T-cell (primary cell): Measurements from ENCODE around the gene TAS2R9. TPM values are rescaled to one million over a fixed set of nuclear protein-coding genes. Genes with fewer than 3 reads are reported as not detected.

ENCODE experiments used
- ATAC-seq, 4 experiments: fragments of 200-7000 bp in 3 of 4; fragments of 150-1000 bp in 1 of 4; cut with Tn5 transposase; replicated peaks in 1 of 4; 1 replicate in 3 of 4; 2 replicates in 1 of 4; pipeline ENCODE4 v1.10.0; 2021; ENCODE audit warnings: moderate library complexity in 3 of 4, mild to moderate bottlenecking in 2 of 4, moderate number of reproducible peaks in 1 of 4
- CTCF ChIA-PET, 2 donors: fragments of 300-600 bp; sonication (Branson Sonifier 250); formaldehyde crosslinking; loops; one replicate each; lab custom pipeline; 2022; ENCODE audit warnings: antibody characterized with exemption in 2 of 2; lab: Charles Lee
- POLR2A ChIA-PET, 2 donors: fragments of 300-600 bp; sonication (Branson Sonifier 250); formaldehyde crosslinking; loops; one replicate each; lab custom pipeline; 2022; ENCODE audit warnings: antibody characterized with exemption in 2 of 2; lab: Charles Lee
- DNase-seq, 35 experiments: peaks; one replicate each; pipeline versions ENCODE4 v3.0.0 to v3.0.0-alpha.2; 2013 to 2023
- H3K27ac ChIP-seq: one replicate; pipeline ENCODE4 v1.5.1; 2013; ENCODE audit warnings: low read length
- H3K27me3 ChIP-seq, 2 experiments: replicated peaks in 1 of 2; 1 replicate in 1 of 2; 2 replicates in 1 of 2; pipeline versions ENCODE4 v1.6.1 to v1.7.0; 2013; ENCODE audit warnings: low read length in 1 of 2, mixed read lengths in 1 of 2; ENCODE audit not compliant: control insufficient read depth in 2 of 2, insufficient read depth in 2 of 2; ENCODE audit errors: extremely low read depth in 1 of 2
- H3K36me3 ChIP-seq, 2 donors: 1 replicate in 1 of 2; 2 replicates in 1 of 2; pipeline versions ENCODE4 v1.6.1 to v1.7.0; 2013; ENCODE audit warnings: low read length in 1 of 2; ENCODE audit not compliant: control insufficient read depth in 2 of 2, insufficient read depth in 1 of 2; ENCODE audit errors: extremely low read depth in 1 of 2
- H3K4me1 ChIP-seq, 2 experiments: 1 replicate in 1 of 2; 2 replicates in 1 of 2; pipeline versions ENCODE4 v1.6.1 to v1.7.0; 2013; ENCODE audit warnings: low read length in 2 of 2, mixed read lengths in 1 of 2; ENCODE audit not compliant: insufficient read depth in 2 of 2, control insufficient read depth in 1 of 2; ENCODE audit errors: extremely low read depth in 1 of 2
- H3K4me3 ChIP-seq, 2 donors: 1 replicate in 1 of 2; 2 replicates in 1 of 2; pipeline versions ENCODE4 v1.5.1 to v1.7.0; 2013; ENCODE audit warnings: mild to moderate bottlenecking in 2 of 2, low read length in 1 of 2, moderate library complexity in 1 of 2; ENCODE audit not compliant: control insufficient read depth in 1 of 2; ENCODE audit errors: extremely low read depth in 1 of 2
- H3K9me3 ChIP-seq: 2 replicates; pipeline ENCODE4 v1.7.0; 2013
- H3K27ac Mint-ChIP-seq, 2 donors: one replicate each; pipeline ENCODE4 v1.8.0; 2020 to 2021; ENCODE audit warnings: mild to moderate bottlenecking in 2 of 2, mixed read lengths in 2 of 2
- H3K27me3 Mint-ChIP-seq, 2 donors: one replicate each; pipeline ENCODE4 v1.8.0; 2021 to 2022; ENCODE audit warnings: mixed read lengths in 2 of 2
- H3K36me3 Mint-ChIP-seq: one replicate; pipeline ENCODE4 v1.8.0; 2021; ENCODE audit warnings: mixed read lengths
- H3K4me1 Mint-ChIP-seq, 3 donors: one replicate each; pipeline ENCODE4 v1.8.0; 2020 to 2022; ENCODE audit warnings: mixed read lengths in 3 of 3, mild to moderate bottlenecking in 1 of 3
- H3K4me3 Mint-ChIP-seq, 3 donors: one replicate each; pipeline ENCODE4 v1.8.0; 2020 to 2022; ENCODE audit warnings: mild to moderate bottlenecking in 3 of 3, mixed read lengths in 3 of 3, moderate library complexity in 3 of 3
- H3K9me3 Mint-ChIP-seq, 3 donors: one replicate each; pipeline ENCODE4 v1.8.0; 2020 to 2022; ENCODE audit warnings: mixed read lengths in 3 of 3
- WGBS: methylation state at CpG from one replicate; pipeline ENCODE4 v1.1.5; 2013; ENCODE audit warnings: missing lambda C conversion rate; ENCODE audit not compliant: insufficient coverage; 5-methylcytosine and 5-hydroxymethylcytosine counted together
- total RNA-seq, 35 experiments: library from RNA in 6 of 35; stranded (reverse) in 6 of 35; fragments of 120-200 nt in 1 of 35; gene quantifications; one replicate each; pipeline versions ENCODE4 v1.2.1 to v1.2.4 and lab custom pipeline; 2013 to 2026

The TAS2R9 gene
- total RNA-seq, 5 donors from 2014 or later (not counting 1 experiment from before 2014, with no cell fraction given): not detected

DNA sequence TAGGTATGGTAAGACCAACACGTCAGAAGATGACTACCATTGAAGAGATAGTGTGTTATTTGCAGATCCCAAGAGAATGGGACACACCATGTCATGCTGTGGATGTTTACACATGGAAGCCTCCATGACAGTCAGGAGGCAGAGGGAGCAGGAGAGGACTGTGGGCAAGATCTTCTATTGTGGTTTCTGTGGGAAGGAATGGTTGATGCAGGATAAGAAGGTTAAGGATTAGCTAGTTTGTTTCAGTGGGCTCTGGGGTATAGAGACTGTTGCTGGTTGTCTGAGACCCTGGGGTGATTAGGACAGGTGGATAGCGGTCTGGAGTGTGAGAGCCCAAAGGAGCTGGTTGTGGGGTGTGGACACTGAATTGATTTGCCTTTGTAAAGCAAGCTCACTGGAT lies 30.9 kb downstream of the TAS2R9 start:
- H3K36me3 Mint-ChIP-seq: no peaks in the 10 kb centered on the region
- WGBS: 79% methylated on average over 2 of the region's 2 CpGs
- H3K27me3 Mint-ChIP-seq: peaks cover 8 to 9% of the 10 kb centered on the region in 2 donors
- Histone ChIP-seq H3K27me3 (peaks cover 0 to 8% of the 10 kb centered on the region in 2 experiments), H3K27ac (no peak overlapping the region), H3K9me3 (no peaks in the 10 kb centered on the region), H3K4me1 (no peaks in the 10 kb centered on the region), H3K36me3 (no peaks in the 10 kb centered on the region), H3K4me3 (no peak overlapping the region)
- H3K27ac Mint-ChIP-seq: no peak overlapping the region
- ChIA-PET CTCF (interaction anchor here (0.6 to 1.0 kb wide), 2 partner anchors 8 to 1382 kb away, joined by 3 read pairs; no protein-coding TSS in a partner anchor), POLR2A (no interaction called here)
- DNase-seq: no peak
- H3K4me3 Mint-ChIP-seq: no peak overlapping the region
- H3K9me3 Mint-ChIP-seq: no peaks in the 10 kb centered on the region
- no peak for ATAC-seq
- no peaks in the 10 kb centered on the region for H3K4me1 Mint-ChIP-seq

GRCh38 chr12:10771132-10771733 lies 38.7 kb downstream of the TAS2R9 start:
- Histone ChIP-seq H3K4me3 (no peak overlapping the region), H3K27ac (no peak overlapping the region), H3K27me3 (peaks cover 0 to 5% of the 10 kb centered on the region in 2 experiments), H3K9me3 (no peaks in the 10 kb centered on the region), H3K4me1 (no peaks in the 10 kb centered on the region), H3K36me3 (no peaks in the 10 kb centered on the region)
- DNase-seq (peak in 2 of 35 experiments; percentile 16 to 73), ATAC-seq (peak in 1 of 4 experiments; percentile 62)
- Mint-ChIP-seq H3K36me3 (no peaks in the 10 kb centered on the region), H3K9me3 (no peaks in the 10 kb centered on the region), H3K4me1 (no peaks in the 10 kb centered on the region), H3K27me3 (peaks cover 40 to 43% of the 10 kb centered on the region in 2 donors), H3K27ac (no peak overlapping the region), H3K4me3 (no peak overlapping the region)
- WGBS: no CpG with 5 or more reads among the region's 1 CpG
- CTCF ChIA-PET: interaction anchor here (0.5 to 5.6 kb wide), 23 partner anchors 8 to 1556 kb away, joined by 3 to 73 read pairs (median 3); partner anchors contain the start of gene SMIM10L1 (in 1 of the 2)
- POLR2A ChIA-PET: interaction anchor here in 1 of 2 donors (0.6 to 0.9 kb wide), 2 partner anchors 23 to 249 kb away, joined by 3 to 6 read pairs; no protein-coding TSS in a partner anchor

DNA sequence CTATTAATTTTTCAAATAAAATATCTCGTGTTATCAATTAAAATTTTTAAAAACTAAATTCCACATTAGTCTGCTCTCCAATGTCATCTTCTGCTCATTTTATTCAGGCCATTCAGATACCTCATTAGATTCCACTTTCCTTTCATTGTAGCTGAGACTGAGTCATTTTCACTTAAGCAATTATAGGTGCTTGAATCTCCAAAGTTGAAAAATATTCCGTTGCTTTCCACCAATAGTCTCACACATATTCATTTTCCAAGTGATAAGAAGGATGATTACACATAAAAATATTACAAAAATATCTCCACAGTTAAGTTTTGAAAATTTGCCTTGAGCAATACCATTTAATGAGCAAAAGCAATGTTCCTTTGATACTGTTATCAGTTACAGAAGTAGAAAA lies 50.3 kb downstream of the TAS2R9 start:
- Mint-ChIP-seq H3K9me3 (peaks cover 7 to 14% (median 12%) of the 10 kb centered on the region in 3 donors), H3K4me3 (no peak overlapping the region), H3K36me3 (peaks cover 8% of the 10 kb centered on the region), H3K27ac (no peak overlapping the region), H3K4me1 (no peaks in the 10 kb centered on the region), H3K27me3 (peaks cover 30 to 43% of the 10 kb centered on the region in 2 donors)
- Histone ChIP-seq H3K27me3 (peaks cover 0 to 17% of the 10 kb centered on the region in 2 experiments), H3K4me3 (no peak overlapping the region), H3K9me3 (peaks cover 3% of the 10 kb centered on the region), H3K4me1 (no peaks in the 10 kb centered on the region), H3K27ac (no peak overlapping the region), H3K36me3 (no peaks in the 10 kb centered on the region)
- CTCF ChIA-PET: interaction anchor here in 1 of 2 donors (1.5 kb wide), 1 partner anchor 13 kb away, joined by 3 read pairs; no protein-coding TSS in a partner anchor
- DNase-seq: no peak
- no peak for ATAC-seq
- POLR2A ChIA-PET: no interaction called here
- WGBS: 20% methylated on average over 1 of the region's 2 CpGs

Other genes with a start within 250 kb of the TAS2R9 start
- gene MAGOHB, start 196.6 kb downstream of the TAS2R9 start, total RNA-seq: 10 to 100 TPM; 11.6 to 22.9 (median 20.3) TPM
- 1 to 10 TPM in 1 of 5 donors, under 1 TPM in 4; 0.20 to 1.8 (median 0.39) TPM for gene STYK1, start 136.1 kb downstream of the TAS2R9 start, total RNA-seq
- 100 to 1,000 TPM in 1 of 5 donors, 10 to 100 TPM in 4; 14.8 to 101 (median 44.2) TPM for gene YBX3, start 86.8 kb downstream of the TAS2R9 start, total RNA-seq
- gene TAS2R7, start 7.5 kb downstream of the TAS2R9 start, total RNA-seq: not detected
- not detected for gene TAS2R8, start 2.9 kb downstream of the TAS2R9 start, total RNA-seq
- 1 to 10 TPM in 2 of 5 donors, under 1 TPM in 1, not detected in 2; 0.33 to 1.3 (median 1.2) TPM for gene TAS2R10, start 16.2 kb upstream of the TAS2R9 start, total RNA-seq
- gene PRR4, start 39.3 kb upstream of the TAS2R9 start, total RNA-seq: 1 to 10 TPM in 4 of 5 donors, under 1 TPM in 1; 0.73 to 3.8 (median 2.2) TPM
- 10 to 100 TPM; 19.2 to 42.4 (median 24.7) TPM for gene PRH1, start 74.1 kb upstream of the TAS2R9 start, total RNA-seq
- gene TAS2R13, start 99.4 kb upstream of the TAS2R9 start, total RNA-seq: 1 to 10 TPM in 4 of 5 donors, under 1 TPM in 1; 0.79 to 1.5 (median 1.2) TPM
- gene PRH2, start 119.1 kb upstream of the TAS2R9 start, total RNA-seq: not detected
- gene TAS2R14, start 129.1 kb upstream of the TAS2R9 start, total RNA-seq: 1 to 10 TPM; 2.4 to 3.5 (median 2.7) TPM
- gene TAS2R50, start 176.7 kb upstream of the TAS2R9 start, total RNA-seq: 1 to 10 TPM in 4 of 5 donors, under 1 TPM in 1; 0.61 to 2.2 (median 1.5) TPM
- gene TAS2R20, start 188.1 kb upstream of the TAS2R9 start, total RNA-seq: 1 to 10 TPM; 1.7 to 3.0 (median 2.6) TPM
- gene TAS2R19, start 212.5 kb upstream of the TAS2R9 start, total RNA-seq: 1 to 10 TPM; 1.4 to 6.7 (median 2.4) TPM
- 1 to 10 TPM; 2.4 to 4.3 (median 3.6) TPM for gene TAS2R31, start 221.2 kb upstream of the TAS2R9 start, total RNA-seq